Measurements from ENCODE around the gene UPF3A.
"Not testable (repeated sequence)": the region's sequence is repeated elsewhere in the genome, so short reads cannot be mapped to it uniquely, and the experiment has no call there.

UPF3A gene

GRCh38 chr13:114309806-114310410, 28.5 kb downstream of the UPF3A start:
- no peak for DNase-seq

DNA sequence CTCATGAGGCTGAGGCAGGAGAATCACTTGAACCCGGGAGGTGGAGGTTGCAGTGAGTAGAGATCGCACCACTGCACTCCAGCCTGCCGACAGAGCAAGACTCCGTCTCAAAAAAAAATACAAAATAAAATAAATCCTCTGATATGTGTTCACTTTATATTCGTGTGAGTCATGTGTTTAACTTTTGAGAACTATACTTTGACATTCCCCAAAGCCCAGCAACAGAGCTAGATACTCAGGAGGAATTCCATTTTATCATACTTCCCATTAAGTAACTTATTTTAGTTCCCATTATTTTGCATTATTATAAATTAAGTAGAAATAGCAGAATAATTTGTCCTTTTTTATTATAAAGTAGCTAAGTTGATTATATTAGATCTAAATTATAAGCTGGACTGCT, 29.6 kb downstream of the UPF3A start:
- no peak for DNase-seq

DNA sequence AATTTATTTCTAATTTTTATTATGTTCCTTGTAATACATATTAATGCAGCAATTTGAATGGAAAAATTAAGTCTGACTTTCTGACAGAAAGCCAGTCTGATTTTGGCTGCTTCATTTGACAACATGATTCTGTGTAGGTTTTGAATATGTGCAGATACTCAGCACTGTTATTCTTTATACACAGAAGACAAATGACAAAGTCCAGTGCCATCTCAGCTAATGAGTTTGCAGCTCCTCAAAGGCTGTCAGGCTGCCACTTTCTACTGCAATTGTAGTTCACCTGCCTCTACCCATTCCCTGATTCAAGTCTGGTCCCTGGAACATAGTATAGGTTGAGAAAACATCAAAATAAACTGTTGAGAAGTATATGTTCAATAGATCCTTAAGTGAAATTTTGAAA, 30.0 kb downstream of the UPF3A start:
- no peak for DNase-seq

- DNase-seq, result no peak
These were observed 30.5 kb downstream of the UPF3A start for GRCh38 chr13:114311908-114312307.

DNA sequence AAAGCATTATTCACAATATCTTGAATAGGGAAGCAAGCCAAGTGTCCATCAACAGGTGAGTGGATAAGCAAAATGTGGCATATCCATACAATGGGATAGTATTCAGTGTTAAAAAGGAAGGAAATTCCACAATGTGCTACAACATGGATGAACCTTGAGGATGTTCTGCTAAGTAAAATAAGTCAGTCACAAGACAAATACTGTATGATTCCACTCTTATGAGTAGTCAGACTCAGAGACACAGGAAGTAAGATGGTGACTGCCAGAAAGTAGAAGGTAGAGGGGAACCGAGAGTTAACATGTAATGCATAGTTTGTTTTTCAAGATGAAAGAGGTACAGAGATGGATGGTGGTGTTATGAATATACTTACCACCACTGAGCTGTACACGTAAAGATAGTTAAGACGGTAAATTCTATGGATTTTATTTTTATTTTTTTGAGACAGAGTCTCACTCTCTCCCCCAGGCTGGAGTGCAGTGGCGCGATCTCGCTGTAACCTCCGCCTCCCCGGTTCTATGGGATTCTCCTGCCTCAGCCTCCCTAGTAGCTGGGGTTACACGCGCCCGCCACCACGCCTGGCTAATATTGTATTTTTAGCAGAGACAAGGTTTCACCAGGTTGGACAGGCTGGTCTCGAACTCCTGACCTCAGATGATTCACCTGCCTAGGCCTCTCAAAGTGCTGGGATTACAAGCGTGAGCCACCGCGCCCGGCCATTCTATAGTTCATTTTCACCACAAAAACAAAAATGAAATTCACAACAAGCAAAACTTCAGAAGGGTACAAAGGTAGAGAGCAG, 31.9 kb downstream of the UPF3A start:
- no peak for DNase-seq

- peak; percentile 64 to 85 (median 72) for DNase-seq
These were observed 32.9 kb downstream of the UPF3A start, which contains the start of gene CHAMP1 for GRCh38 chr13:114314074-114314912. CHAMP1 (plus strand) TSS chr13:114314503; CDS start chr13:114323843, 9,340 bp downstream.

DNA sequence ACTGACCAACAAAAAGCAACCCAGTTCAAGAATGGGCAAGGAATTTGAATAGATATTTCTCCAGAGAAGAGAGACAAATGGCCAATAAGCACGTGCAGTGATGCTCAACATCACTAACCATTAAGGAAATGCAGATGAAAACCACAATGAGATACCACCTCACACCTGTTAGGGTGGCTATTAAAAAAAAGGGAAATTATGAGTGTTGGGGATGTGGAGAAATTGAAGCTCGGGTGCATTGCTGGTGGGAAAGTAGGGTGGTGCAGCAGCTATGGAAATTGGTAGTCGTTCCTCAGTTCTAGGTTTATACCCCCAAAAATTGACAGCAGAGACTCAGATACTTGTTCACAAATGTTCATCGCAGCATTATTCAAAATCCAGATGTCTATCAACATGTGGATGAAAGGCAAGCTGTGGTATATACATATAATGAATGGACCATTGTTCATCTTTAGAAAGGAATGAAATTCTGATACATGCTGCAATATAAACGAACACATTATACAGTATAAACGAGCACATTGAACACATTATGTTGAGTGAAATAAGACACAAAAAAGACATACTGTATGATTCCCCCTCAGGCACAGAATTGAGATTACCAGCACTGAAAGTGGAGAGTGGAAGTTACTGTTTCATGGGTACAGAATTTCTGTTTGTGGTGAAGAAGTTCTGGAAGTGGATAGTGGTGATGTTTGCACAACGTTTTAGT, 33.8 kb downstream of the UPF3A start:
- DNase-seq, result no peak

- DNase-seq, result no peak
These were observed 37.2 kb downstream of the UPF3A start for GRCh38 chr13:114318624-114319023.

- DNase-seq, result no peak
These were observed 38.1 kb downstream of the UPF3A start for GRCh38 chr13:114319441-114319913.

GRCh38 chr13:114320065-114320464, 38.7 kb downstream of the UPF3A start:
- DNase-seq, result no peak

GRCh38 chr13:114321256-114321655, 39.9 kb downstream of the UPF3A start:
- no peak for DNase-seq

GRCh38 chr13:114323349-114323748, 41.9 kb downstream of the UPF3A start:
- no peak for DNase-seq

DNA sequence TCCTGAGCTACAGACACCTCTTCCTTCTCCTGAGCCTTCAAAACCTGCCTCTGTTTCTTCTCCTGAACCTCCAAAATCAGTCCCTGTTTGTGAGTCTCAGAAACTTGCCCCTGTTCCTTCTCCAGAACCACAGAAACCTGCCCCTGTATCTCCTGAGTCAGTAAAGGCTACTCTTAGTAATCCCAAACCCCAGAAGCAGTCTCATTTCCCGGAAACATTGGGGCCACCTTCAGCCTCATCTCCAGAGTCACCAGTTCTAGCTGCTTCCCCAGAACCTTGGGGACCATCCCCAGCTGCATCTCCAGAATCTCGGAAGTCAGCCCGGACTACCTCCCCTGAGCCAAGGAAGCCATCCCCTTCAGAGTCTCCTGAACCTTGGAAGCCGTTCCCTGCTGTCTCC, 42.9 kb downstream of the UPF3A start:
- no peak for DNase-seq

- no peak for DNase-seq
These were observed 44.3 kb downstream of the UPF3A start for GRCh38 chr13:114325729-114326128.

GRCh38 chr13:114328034-114328433, 46.6 kb downstream of the UPF3A start:
- DNase-seq, result no peak

GRCh38 chr13:114328595-114328994, 47.2 kb downstream of the UPF3A start:
- no peak for DNase-seq

GRCh38 chr13:114330086-114330485, 48.7 kb downstream of the UPF3A start:
- no peak for DNase-seq

GRCh38 chr13:114333881-114334280, 52.5 kb downstream of the UPF3A start:
- not testable (repeated sequence) for DNase-seq

GRCh38 chr13:114334305-114335053, 53.1 kb downstream of the UPF3A start:
- no peak for DNase-seq

DNA sequence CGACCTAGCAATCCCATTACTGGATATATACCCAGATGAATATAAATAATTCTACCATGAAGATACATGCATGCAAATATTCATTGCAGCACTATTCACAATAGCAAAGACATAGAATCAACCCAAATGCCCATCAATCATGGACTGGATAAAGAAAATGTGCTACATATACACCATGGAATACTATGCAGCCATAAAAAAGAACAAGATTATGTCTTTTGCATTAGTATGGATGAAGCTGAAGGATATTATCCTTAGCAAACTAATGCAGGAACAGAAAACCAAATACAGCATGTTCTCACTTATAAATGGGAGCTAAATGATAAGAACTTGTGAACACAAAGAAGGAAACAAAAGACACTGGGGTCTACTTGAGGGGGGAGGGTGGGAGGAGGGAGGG, 55.1 kb downstream of the UPF3A start:
- not testable (repeated sequence) for DNase-seq

GRCh38 chr13:114338959-114339358, 57.6 kb downstream of the UPF3A start:
- DNase-seq, result no peak
